Measurements from ENCODE around the gene TLCD3A.
"Not testable (repeated sequence)": the region's sequence is repeated elsewhere in the genome, so short reads cannot be mapped to it uniquely, and the experiment has no call there.

The TLCD3A gene

GRCh38 chr17:784143-784542, 51.7 kb downstream of the TLCD3A start:
- no peak for DNase-seq (ENCODE audit: low read depth in 2 of 3, low spot score in 1 of 3)

GRCh38 chr17:785901-786300, 53.5 kb downstream of the TLCD3A start:
- not testable (repeated sequence) for DNase-seq (ENCODE audit: low read depth in 2 of 3, low spot score in 1 of 3)

- no peak for DNase-seq (ENCODE audit: low read depth in 2 of 3, low spot score in 1 of 3)
Observed at GRCh38 chr17:787641-788221, 55.3 kb downstream of the TLCD3A start.

GRCh38 chr17:788551-788950, 56.2 kb downstream of the TLCD3A start:
- DNase-seq (ENCODE audit: low read depth in 2 of 3, low spot score in 1 of 3), result no peak

- no peak for DNase-seq (ENCODE audit: low read depth in 2 of 3, low spot score in 1 of 3)
Observed at GRCh38 chr17:789160-789840, 56.9 kb downstream of the TLCD3A start.

- DNase-seq (ENCODE audit: low read depth in 2 of 3, low spot score in 1 of 3), result not testable (repeated sequence)
Observed at GRCh38 chr17:789931-790873, 57.8 kb downstream of the TLCD3A start.

- not testable (repeated sequence) for DNase-seq (ENCODE audit: low read depth in 2 of 3, low spot score in 1 of 3)
Observed at GRCh38 chr17:790874-791247, 58.5 kb downstream of the TLCD3A start.

GRCh38 chr17:791829-792228, 59.4 kb downstream of the TLCD3A start:
- no peak for DNase-seq (ENCODE audit: low read depth in 2 of 3, low spot score in 1 of 3)

- no peak for DNase-seq (ENCODE audit: low read depth in 2 of 3, low spot score in 1 of 3)
Observed at GRCh38 chr17:792277-792676, 59.9 kb downstream of the TLCD3A start.

Data from stimulated activated CD4-positive, alpha-beta T cell treated with anti-CD3 and anti-CD28 coated beads, Interleukin-12 subunit alpha, Interleukin-12 subunit beta, amount 100 ng/mL, for 48 hours (primary cell).